ENCODE measurements around the gene MS4A10. TPM values are rescaled to one million over a fixed set of nuclear protein-coding genes. Genes with fewer than 3 reads are reported as not detected.
A peak's percentile ranks its signal among the peaks of the same experiment; 100 is the strongest.

MS4A10 gene
- polyA plus RNA-seq, 4 donors: 0.61 to 61.9 (median 31.3) TPM

DNA sequence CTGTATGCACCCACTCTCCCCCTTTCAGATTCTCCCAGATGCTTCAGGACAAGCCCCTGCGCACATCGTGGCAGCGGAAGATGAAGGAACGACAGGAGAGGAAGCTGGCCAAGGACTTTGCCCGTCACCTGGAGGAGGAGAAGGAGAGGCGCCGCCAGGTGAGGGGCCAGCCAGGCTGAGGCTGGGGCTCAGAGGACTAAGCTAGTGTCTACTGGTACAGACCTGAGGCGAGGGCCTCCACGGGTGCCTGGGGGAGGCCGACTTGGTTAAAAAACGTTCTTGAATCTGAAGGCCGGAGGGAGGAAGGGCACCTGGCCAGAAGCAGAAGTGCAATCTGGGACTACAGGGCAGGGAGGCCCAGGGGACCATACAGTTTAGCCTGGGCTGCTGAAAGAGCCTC lies 62.8 kb downstream of the MS4A10 start:
- H3K4me3 ChIP-seq (ENCODE audit: low read depth in 1 of 3, low read length in 3 of 3): no peak overlapping the region
- H3K27me3 ChIP-seq (ENCODE audit: control insufficient read depth in 3 of 3, insufficient read depth in 3 of 3, low read length in 3 of 3): no peaks in the 10 kb centered on the region
- peak in 1 of 2 donors; percentile 46 for DNase-seq
- peaks cover 2 to 41% (median 8%) of the 10 kb centered on the region in 3 donors for H3K4me1 ChIP-seq (ENCODE audit: control insufficient read depth in 3 of 3, insufficient read depth in 2 of 3, low read depth in 1 of 3, low read length in 2 of 3)
- WGBS, 3 donors: 48 to 77% (median 59%) methylated on average over 12 of the region's 12 CpGs
- peak overlapping the region in 2 of 3 donors; percentile 0 to 20 for H3K27ac ChIP-seq (ENCODE audit: low read depth in 1 of 3, low read length in 2 of 3)
- H3K9me3 ChIP-seq (ENCODE audit: control insufficient read depth in 2 of 2, insufficient read depth in 1 of 2, low read depth in 1 of 2, low read length in 1 of 2): no peaks in the 10 kb centered on the region
- no peak for FAIRE-seq
- peaks cover 2 to 49% (median 7%) of the 10 kb centered on the region in 3 donors for H3K36me3 ChIP-seq (ENCODE audit: control insufficient read depth in 3 of 3, insufficient read depth in 2 of 3, low read depth in 1 of 3, low read length in 3 of 3)

DNA sequence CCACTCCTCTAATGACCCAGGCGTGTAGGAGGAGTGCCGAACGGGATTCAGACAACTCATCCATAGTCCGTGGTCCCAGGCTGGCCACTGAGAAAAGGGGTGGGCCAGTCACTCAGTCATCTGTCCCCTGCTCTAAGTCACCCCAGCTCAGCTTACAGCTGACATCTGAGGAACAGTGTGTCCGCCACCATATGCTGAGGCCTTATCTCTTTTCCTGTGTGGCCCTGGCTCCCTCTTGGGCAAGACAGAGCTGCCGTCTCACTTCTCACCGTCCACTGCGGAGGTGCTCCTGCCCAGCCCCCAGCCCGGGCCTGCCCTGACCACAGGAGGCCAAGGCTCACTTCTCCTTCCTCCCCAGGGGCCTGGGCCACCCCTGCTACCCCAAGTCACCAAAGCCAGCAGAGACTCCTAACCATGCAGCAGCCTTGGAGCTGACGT lies 63.6 kb downstream of the MS4A10 start:
- peaks cover 2 to 56% (median 7%) of the 10 kb centered on the region in 3 donors for H3K36me3 ChIP-seq (ENCODE audit: control insufficient read depth in 3 of 3, insufficient read depth in 2 of 3, low read depth in 1 of 3, low read length in 3 of 3)
- WGBS, 3 donors: 77 to 88% (median 86%) methylated on average over 10 of the region's 10 CpGs

DNA sequence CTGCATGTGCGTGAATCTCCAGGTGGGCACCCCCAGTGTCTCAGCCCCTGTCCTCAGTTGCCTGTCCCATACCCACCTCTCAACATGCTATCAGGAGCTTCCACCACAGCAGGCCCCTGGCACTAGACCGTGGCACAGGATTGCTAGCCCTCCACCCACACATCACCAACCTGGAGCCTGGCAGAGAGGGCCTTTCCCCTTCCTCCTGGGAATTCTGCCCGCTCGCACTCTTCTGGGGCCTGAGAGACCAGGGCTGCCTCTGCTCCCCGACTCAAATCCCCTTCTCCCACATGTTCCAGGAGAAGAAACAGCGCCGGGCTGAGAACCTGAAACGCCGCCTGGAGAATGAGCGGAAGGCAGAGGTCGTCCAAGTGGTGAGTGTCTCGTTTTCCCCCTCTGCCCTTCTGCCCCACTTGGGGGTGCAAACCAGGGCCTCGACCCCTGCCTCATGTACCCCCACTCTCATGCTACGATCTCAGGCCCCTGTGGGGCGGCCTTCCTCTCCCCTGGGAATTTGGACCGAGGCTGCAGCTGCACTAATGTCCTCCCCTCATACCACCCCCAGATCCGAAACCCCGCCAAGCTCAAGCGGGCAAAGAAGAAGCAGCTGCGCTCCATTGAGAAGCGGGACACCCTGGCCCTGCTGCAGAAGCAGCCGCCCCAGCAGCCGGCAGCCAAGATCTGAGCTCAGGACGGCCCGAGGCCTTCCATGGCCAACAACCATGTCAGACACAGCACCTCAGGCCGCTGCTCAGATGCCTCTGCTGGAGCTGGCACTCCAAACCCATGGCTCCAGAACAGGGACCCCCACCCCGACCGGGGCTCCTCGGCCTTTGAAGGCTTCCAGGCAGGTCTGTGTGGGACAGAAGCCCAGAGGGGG lies 64.7 kb downstream of the MS4A10 start:
- FAIRE-seq: no peak
- Histone ChIP-seq H3K27ac (ENCODE audit: low read depth in 1 of 3, low read length in 2 of 3) (no peak overlapping the region), H3K9me3 (ENCODE audit: control insufficient read depth in 2 of 2, insufficient read depth in 1 of 2, low read depth in 1 of 2, low read length in 1 of 2) (no peaks in the 10 kb centered on the region), H3K27me3 (ENCODE audit: control insufficient read depth in 3 of 3, insufficient read depth in 3 of 3, low read length in 3 of 3) (no peaks in the 10 kb centered on the region), H3K36me3 (ENCODE audit: control insufficient read depth in 3 of 3, insufficient read depth in 2 of 3, low read depth in 1 of 3, low read length in 3 of 3) (peaks cover 2 to 56% (median 7%) of the 10 kb centered on the region in 3 donors), H3K4me3 (ENCODE audit: low read depth in 1 of 3, low read length in 3 of 3) (no peak overlapping the region), H3K4me1 (ENCODE audit: control insufficient read depth in 3 of 3, insufficient read depth in 2 of 3, low read depth in 1 of 3, low read length in 2 of 3) (peaks cover 4 to 40% (median 9%) of the 10 kb centered on the region in 3 donors)
- WGBS, 3 donors: 89 to 94% (median 92%) methylated on average over 29 of the region's 29 CpGs
- no peak for DNase-seq

More for the DNA sequence above, 63.6 kb downstream of the MS4A10 start:
- Histone ChIP-seq H3K27me3 (ENCODE audit: control insufficient read depth in 3 of 3, insufficient read depth in 3 of 3, low read length in 3 of 3) (no peaks in the 10 kb centered on the region), H3K4me1 (ENCODE audit: control insufficient read depth in 3 of 3, insufficient read depth in 2 of 3, low read depth in 1 of 3, low read length in 2 of 3) (peaks cover 5 to 42% (median 9%) of the 10 kb centered on the region in 3 donors), H3K4me3 (ENCODE audit: low read depth in 1 of 3, low read length in 3 of 3) (no peak overlapping the region), H3K9me3 (ENCODE audit: control insufficient read depth in 2 of 2, insufficient read depth in 1 of 2, low read depth in 1 of 2, low read length in 1 of 2) (no peaks in the 10 kb centered on the region), H3K27ac (ENCODE audit: low read depth in 1 of 3, low read length in 2 of 3) (no peak overlapping the region)
- DNase-seq: no peak
- FAIRE-seq: no peak

Other genes with a start within 250 kb of the MS4A10 start
- gene MS4A8, start 85.7 kb upstream of the MS4A10 start, polyA plus RNA-seq: 100 to 1,000 TPM in 2 of 4 donors, 10 to 100 TPM in 2; 35.7 to 265 (median 141) TPM
- gene MS4A18, start 60.6 kb upstream of the MS4A10 start, polyA plus RNA-seq: 1 to 10 TPM in 1 of 4 donors, under 1 TPM in 2, not detected in 1; 0.77 to 1.1 (median 0.97) TPM
- gene MS4A15, start 28.5 kb upstream of the MS4A10 start, polyA plus RNA-seq: 1 to 10 TPM in 2 of 4 donors, under 1 TPM in 1, not detected in 1; 0.09 to 7.6 (median 5.1) TPM
- 10 to 100 TPM; 10.5 to 23.7 (median 15.0) TPM for gene CCDC86, start 56.8 kb downstream of the MS4A10 start, polyA plus RNA-seq
- 1 to 10 TPM in 3 of 4 donors, under 1 TPM in 1; 0.45 to 4.5 (median 3.4) TPM for gene PTGDR2, start 70.6 kb downstream of the MS4A10 start, polyA plus RNA-seq
- 1 to 10 TPM in 1 of 4 donors, under 1 TPM in 1, not detected in 2; 0.33 to 2.7 TPM for gene ZP1, start 82.2 kb downstream of the MS4A10 start, polyA plus RNA-seq
- 100 to 1,000 TPM in 1 of 4 donors, 10 to 100 TPM in 3; 47.9 to 103 (median 80.7) TPM for gene PRPF19, start 121.3 kb downstream of the MS4A10 start, polyA plus RNA-seq
- gene TMEM109, start 128.8 kb downstream of the MS4A10 start, polyA plus RNA-seq: 10 to 100 TPM; 14.1 to 63.7 (median 33.9) TPM
- gene TMEM132A, start 139.1 kb downstream of the MS4A10 start, polyA plus RNA-seq: 1 to 10 TPM in 3 of 4 donors, under 1 TPM in 1; 0.89 to 8.6 (median 4.0) TPM
- 10 to 100 TPM in 3 of 4 donors, 1 to 10 TPM in 1; 4.5 to 26.0 (median 11.3) TPM for gene SLC15A3, start 166.8 kb downstream of the MS4A10 start, polyA plus RNA-seq
- 1 to 10 TPM; 1.3 to 5.1 (median 1.7) TPM for gene CD6, start 186.3 kb downstream of the MS4A10 start, polyA plus RNA-seq

All from small intestine (tissue), 7 donors.